Fibroblast of upper back skin (primary cell): ENCODE results near the gene GSS.
"Not testable (repeated sequence)": the region's sequence is repeated elsewhere in the genome, so short reads cannot be mapped to it uniquely, and the experiment has no call there.

Experiments
- DNase-seq: peaks from one replicate; pipeline ENCODE4 v3.0.0-alpha.2; 2013

Gene GSS

DNA sequence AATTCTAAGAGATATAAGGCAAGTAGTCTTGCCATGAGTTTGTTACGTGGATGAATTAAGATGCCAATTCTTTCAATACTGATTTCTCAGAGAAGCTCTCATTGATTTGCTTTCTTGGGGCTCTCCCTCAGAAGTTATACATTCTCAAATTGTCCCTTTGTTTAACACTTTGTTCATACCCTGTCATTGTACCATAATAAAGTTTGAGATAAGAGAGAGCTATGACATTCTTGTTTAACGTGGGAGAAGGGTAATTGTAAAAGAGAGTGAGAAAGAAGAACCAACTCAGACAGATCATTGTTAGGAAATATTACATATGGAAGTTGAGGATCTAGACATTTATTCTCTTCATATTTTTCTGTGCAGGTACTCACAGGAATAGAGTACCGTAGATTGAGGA lies 60.1 kb downstream of the GSS start:
- DNase-seq = no peak

DNA sequence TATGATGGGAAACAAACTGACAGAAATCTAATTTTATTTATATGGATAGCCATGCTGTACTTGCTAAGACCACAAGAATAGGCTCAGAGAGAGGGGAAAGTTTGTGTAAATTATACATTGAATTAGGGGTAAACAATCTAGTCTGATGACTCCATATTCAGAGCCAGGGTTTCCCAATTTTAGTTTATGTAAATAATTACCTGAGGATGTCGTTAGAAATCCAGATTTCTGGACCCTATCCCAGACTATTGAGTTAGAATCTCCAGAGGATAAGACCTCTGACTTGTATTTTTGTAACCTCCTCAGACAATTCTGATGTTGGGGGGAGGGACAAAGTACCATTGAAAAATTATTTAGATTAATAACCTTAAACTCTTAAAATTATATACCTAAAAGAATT lies 60.9 kb downstream of the GSS start:
- DNase-seq = no peak

DNA sequence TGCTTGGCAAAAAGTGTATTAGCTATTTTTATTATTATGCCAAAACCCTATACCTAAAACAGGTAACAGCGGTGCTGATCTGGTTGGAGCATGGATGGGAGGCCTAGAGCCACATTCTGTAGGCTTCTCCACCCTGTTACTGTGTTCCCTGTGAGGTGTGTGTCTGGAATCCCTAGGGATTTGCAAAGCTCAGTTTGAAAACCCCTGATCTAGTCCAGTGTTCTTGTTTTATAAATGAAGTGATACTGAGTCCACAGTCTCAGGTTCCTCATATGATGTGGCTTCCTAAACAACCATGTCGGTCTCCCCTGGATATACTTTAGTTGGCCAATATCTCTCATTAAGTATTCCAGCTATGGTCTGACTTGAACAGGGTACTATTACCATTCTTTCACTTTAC lies 62.9 kb downstream of the GSS start:
- no peak for DNase-seq

DNA sequence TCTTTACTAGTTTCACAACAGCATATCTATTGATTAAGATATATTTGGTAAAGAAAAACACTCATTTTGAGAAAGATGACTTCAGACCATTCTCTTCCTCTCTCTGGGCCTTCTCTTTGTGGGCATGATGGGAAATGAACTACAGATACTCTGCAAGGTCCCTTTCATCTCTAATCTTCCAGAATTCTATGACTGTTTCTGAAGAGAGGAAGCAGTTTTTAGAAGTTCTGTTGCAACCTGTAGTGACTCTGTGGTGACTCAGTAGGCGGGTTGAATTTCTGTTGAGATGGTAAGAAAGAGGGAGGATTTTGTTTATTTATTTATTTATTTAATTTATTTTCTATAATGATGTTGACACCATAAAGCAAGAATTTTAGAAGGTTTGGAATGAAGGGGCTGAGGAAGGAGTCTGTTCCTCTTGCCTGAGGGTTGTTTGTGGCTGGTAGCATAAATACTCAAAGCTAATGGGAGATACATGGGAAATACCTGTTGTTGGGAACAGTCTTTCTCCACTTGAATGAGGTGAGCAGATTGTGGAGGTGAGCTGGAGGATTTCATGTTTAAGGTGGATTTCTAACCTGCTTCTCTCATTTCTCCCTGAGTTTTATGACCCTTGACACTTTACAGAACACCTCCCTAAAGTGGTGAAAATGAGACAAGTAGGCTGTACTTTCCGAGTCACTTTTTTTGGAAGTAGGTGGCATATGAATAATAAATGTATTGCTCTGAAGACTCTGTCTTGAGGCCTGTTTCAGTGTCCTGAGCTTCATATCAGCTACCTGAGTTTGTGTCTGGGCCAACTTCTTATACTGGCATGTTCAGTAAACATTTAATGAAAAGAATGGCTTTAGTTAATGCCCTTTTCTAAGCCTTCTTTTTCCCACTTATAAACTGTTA lies 64.2 kb downstream of the GSS start:
- DNase-seq = peak; percentile 46

DNA sequence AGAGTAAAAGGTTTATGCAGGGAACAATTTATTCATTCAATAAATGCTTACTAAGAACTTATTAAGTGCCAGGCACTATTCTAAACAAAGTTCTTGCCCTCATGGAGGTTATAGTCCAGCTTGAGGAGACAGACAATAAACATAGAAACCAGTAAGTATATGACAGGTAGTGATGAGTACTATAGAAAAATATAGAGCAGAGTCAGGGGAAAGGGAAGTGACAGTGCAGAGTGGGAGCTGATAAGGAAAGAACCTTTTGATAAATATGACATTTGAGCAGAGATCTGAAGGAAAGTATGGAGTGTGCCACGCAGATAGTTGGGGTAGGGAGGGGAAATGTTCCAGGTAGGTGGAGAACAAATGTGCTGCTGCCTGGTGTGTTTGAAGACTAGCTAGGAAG lies 67.1 kb downstream of the GSS start:
- no peak for DNase-seq

DNA sequence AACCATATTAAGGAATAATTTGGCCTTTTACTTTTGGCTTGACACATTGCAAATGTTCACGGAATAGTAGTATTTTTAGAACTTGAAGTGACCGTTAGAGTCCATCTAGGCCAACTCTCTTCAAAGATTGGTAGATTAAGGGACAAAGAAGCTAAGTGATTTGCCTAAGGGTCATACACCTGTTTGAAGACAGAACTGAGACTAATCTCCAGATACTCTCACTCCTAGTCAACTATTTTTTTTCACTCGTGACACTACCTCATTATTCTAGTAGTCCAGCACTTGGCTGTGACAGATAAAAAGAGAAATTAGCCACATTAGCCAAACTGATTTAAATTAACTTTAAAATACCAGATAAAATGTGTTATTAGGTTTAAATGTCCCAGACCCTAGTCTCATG lies 68.6 kb downstream of the GSS start:
- no peak for DNase-seq

DNA sequence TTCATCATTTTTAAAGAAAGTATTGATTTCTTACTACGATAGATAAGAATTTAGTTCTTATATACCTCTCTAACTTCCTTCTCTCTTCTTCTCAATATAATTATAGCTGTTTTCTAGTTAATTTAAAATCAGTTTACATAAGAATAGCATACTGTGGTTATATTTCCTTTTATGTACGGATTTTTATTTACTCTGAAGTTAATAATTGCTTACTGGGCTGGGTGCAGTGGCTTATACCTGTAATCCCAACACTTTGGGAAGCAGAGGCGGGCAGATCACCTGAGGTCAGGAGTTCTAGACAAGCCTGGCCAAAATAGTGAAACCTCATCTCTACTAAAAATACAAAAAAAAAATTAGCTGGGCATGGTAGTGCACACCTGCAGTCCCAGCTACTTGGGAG lies 69.5 kb downstream of the GSS start:
- DNase-seq = no peak

DNA sequence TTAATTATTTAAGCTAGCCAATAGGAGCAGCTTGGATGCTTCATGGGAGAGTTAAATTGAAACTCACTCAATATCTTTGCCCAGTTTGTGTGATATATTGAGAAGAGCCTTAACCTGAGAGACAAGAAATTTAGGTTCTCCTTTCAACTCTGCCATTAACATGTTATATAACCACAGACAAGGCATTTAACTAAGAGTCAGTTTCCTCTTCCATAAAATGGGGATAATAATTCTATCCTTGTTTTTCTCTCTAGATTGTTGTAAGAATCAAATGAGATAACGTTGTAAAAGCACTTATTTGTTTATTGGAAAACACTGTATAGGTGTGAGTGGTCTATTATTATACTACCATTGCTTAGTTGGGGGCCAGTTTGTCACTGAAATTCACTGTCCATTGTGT lies 71.3 kb downstream of the GSS start:
- no peak for DNase-seq

DNA sequence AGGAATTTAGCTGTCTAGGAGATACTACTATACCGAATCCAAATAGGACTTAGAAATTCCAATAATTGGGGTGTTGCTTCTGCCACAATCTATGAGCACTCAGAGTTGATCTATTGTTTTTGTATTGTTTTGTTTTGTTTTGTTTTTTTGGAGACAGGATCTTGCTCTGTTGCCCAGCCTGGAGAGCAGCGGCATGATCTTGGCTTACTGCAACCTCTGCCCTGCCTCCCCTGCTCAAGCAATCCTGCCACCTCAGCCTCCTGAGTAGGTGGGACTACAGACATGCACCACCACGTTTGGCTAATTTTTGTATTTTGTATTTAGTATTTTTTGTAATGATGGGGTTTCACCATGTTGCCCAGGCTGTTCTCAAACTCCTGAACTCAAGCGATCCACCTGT lies 71.8 kb downstream of the GSS start:
- no peak for DNase-seq

DNA sequence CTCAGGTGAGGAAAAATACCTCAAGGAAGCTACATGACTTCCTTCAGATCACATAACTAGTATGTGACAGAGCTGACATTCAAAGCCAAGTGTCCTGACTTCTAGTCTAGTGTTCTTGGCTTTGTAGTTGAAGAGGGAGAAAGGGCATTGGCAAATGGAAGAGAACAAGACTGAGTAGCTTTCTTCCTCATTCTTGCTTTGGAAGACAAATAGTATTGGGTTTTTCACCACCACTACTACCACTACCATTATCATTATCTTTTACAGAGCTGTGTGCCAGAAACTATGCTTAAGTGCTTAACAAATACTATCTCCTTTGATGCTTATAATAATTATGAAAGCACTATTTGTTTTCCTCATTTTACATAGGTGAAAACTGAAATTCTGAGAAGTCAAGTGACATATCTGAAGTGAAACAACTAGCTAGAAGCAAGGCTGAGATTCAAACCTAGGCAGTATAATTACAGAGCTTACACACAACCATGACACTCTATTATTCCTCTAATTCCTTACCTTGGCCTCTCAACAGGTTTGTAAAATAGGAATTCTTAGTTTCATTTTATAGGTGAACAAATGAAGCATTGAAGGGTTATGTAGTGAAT lies 72.4 kb downstream of the GSS start:
- no peak for DNase-seq

DNA sequence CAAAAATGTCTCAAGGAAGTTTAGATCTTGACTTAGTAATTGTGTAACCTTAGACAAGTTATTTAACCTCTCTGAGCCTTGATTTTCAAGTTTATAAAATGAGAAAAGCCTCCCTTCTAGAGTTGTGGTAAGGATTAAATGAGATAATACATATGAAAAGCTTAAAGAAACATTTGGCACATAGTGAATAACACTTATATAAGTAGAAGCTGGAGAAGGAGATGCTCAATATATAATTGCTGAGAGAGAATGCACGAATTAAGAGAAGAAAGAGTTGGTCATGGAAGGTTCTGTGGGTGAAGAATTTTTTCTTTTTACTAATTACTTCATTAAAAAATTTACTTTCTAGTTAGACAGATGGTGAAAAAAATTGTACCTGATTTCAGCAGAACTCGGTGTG lies 73.9 kb downstream of the GSS start:
- DNase-seq = no peak

DNA sequence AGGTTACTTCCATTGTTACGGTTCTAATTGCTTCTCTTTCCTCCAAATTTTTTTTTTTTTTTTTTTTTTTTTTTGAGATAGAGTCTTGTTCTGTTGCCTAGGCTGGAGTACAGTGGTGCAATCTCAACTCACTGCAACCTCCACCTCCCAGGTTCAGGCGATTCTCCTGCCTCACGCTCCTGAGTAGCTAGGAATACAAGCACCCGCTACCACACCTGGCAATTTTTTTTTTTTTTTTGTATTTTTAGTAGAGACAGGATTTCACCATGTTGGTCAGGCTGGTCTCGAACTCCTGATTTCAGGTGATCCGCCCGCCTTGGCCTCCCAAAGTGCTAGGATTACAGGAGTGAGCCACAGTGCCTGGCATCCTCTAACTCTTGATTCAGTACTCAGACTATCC lies 74.6 kb downstream of the GSS start:
- DNase-seq = not testable (repeated sequence)

DNA sequence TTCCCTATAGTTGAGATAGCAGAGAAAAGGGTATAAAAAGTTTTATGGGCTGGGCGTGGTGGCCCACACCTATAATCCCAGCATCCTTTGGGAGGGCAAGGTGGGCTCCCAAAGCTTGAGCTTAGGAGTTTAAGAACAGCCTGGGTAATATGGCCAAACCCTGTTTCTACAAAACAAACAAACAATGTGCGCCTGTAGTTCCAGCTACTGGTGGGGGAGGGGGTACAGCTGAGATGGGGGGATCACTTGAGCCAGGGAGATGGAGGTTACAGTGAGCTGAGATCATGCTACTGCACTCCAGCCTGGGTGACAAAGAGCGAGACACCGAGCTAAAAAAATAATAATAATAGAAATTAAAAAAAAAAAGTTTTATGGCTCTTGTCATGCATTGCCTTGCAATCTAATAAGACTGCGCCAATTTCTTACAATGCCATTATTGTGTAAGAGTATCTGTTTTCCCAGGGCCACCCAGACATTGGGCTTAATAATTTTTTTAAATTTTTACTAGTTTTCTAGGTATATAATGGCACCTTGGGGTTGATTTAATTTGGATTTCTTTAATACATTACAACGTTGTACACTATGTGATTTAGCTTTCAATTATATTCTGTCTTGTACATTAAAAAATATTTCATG lies 75.3 kb downstream of the GSS start:
- DNase-seq = no peak
